Measurements from ENCODE around the gene KCTD20. TPM values are rescaled to one million over a fixed set of nuclear protein-coding genes. Genes with fewer than 3 reads are reported as not detected.

The KCTD20 gene
- polyA plus RNA-seq, 4 donors = 13.8 to 28.6 (median 17.7) TPM

GRCh38 chr6:36536873-36537547 is 94.2 kb downstream of the KCTD20 start:
- DNase-seq (no peak), FAIRE-seq (no peak)
- WGBS, 3 donors = 87 to 95% (median 93%) methylated on average over 3 of the region's 3 CpGs
- Histone ChIP-seq H3K36me3 (ENCODE audit: control insufficient read depth in 3 of 3, insufficient read depth in 2 of 3, low read depth in 1 of 3, low read length in 3 of 3) (peaks cover 5 to 55% (median 12%) of the 10 kb centered on the region in 3 donors), H3K27ac (ENCODE audit: low read depth in 1 of 3, low read length in 2 of 3) (no peak overlapping the region), H3K9me3 (ENCODE audit: control insufficient read depth in 2 of 2, insufficient read depth in 1 of 2, low read depth in 1 of 2, low read length in 1 of 2) (no peaks in the 10 kb centered on the region), H3K27me3 (ENCODE audit: control insufficient read depth in 3 of 3, insufficient read depth in 3 of 3, low read length in 3 of 3) (no peaks in the 10 kb centered on the region), H3K4me3 (ENCODE audit: low read depth in 1 of 3, low read length in 3 of 3) (no peak overlapping the region), H3K4me1 (ENCODE audit: control insufficient read depth in 3 of 3, insufficient read depth in 2 of 3, low read depth in 1 of 3, low read length in 2 of 3) (no peaks in the 10 kb centered on the region)

DNA sequence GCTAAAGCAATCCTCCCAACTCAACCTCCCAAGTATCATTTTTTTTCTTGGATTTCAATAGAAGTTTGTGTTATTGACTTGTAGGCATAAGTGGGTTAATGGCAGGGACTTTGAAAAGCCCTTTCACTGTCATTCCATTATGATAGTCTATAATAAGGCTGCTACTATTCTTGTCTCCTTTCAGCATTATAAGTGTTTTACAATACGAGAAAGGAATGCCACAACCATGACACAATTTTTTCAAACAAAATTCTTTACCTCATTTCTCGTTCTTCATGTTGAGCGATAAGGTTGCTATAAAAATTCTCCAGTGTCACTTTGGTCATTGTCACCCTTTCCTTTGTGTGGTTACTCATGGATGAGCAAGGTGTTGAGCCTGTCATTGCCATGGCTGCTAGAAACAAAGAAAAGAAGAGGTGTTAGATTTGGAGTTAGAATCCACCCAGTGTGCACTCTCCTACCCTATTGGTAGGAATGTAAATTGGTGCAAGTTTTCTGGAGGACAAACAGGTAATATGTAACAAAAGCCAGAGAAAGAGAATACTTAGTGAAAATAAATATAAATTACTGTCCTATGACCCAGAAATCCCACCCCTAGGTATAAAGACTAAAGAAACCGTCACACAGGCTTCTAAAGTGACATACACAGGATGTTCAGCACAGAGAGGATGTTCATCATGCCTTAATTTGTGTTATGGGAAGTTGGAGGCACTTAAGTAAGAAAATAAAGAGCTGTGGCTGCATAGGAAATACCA is 97.2 kb downstream of the KCTD20 start:
- Histone ChIP-seq H3K36me3 (ENCODE audit: control insufficient read depth in 3 of 3, insufficient read depth in 2 of 3, low read depth in 1 of 3, low read length in 3 of 3) (peaks cover 5 to 52% (median 10%) of the 10 kb centered on the region in 3 donors), H3K27me3 (ENCODE audit: control insufficient read depth in 3 of 3, insufficient read depth in 3 of 3, low read length in 3 of 3) (no peaks in the 10 kb centered on the region), H3K9me3 (ENCODE audit: control insufficient read depth in 2 of 2, insufficient read depth in 1 of 2, low read depth in 1 of 2, low read length in 1 of 2) (no peaks in the 10 kb centered on the region), H3K4me1 (ENCODE audit: control insufficient read depth in 3 of 3, insufficient read depth in 2 of 3, low read depth in 1 of 3, low read length in 2 of 3) (peaks cover 2 to 11% (median 2%) of the 10 kb centered on the region in 3 donors), H3K4me3 (ENCODE audit: low read depth in 1 of 3, low read length in 3 of 3) (no peak overlapping the region), H3K27ac (ENCODE audit: low read depth in 1 of 3, low read length in 2 of 3) (no peak overlapping the region)
- DNase-seq = no peak
- 88 to 95% (median 94%) methylated on average over 4 of the region's 4 CpGs for WGBS, 3 donors
- no peak for FAIRE-seq

Other genes starting within 250 kb of the KCTD20 start
- gene BRPF3, start 246.3 kb upstream of the KCTD20 start, polyA plus RNA-seq = 10 to 100 TPM; 12.7 to 59.0 (median 19.6) TPM
- 1 to 10 TPM in 3 of 4 donors, under 1 TPM in 1; 0.55 to 2.7 (median 1.9) TPM for gene PNPLA1, start 172.9 kb upstream of the KCTD20 start, polyA plus RNA-seq
- 10 to 100 TPM in 2 of 4 donors, 1 to 10 TPM in 2; 2.6 to 26.7 (median 13.2) TPM for gene BNIP5, start 106.1 kb upstream of the KCTD20 start, polyA plus RNA-seq
- gene ETV7, start 55.3 kb upstream of the KCTD20 start, polyA plus RNA-seq = 10 to 100 TPM in 3 of 4 donors, 1 to 10 TPM in 1; 7.4 to 26.2 (median 16.0) TPM
- under 1 TPM in 1 of 4 donors, not detected in 3; 0.10 TPM for gene PXT1, start 146 bp upstream of the KCTD20 start, polyA plus RNA-seq
- 10 to 100 TPM; 27.6 to 52.1 (median 39.9) TPM for gene STK38, start 104.5 kb downstream of the KCTD20 start, polyA plus RNA-seq
- gene SRSF3, start 151.4 kb downstream of the KCTD20 start, polyA plus RNA-seq = 100 to 1,000 TPM; 115 to 400 (median 219) TPM
- 100 to 1,000 TPM in 3 of 4 donors, 10 to 100 TPM in 1; 96.8 to 464 (median 292) TPM for gene CDKN1A, start 235.7 kb downstream of the KCTD20 start, polyA plus RNA-seq